ENCODE data around the gene FAM161A. TPM values are rescaled to one million over a fixed set of nuclear protein-coding genes. Genes with fewer than 3 reads are reported as not detected.
A peak's percentile ranks its signal among the peaks of the same experiment; 100 is the strongest.
"Not testable (repeated sequence)": the region's sequence is repeated elsewhere in the genome, so short reads cannot be mapped to it uniquely, and the experiment has no call there.

FAM161A gene
- total RNA-seq, 1 experiment from 2014 or later, result 10.1 TPM

DNA sequence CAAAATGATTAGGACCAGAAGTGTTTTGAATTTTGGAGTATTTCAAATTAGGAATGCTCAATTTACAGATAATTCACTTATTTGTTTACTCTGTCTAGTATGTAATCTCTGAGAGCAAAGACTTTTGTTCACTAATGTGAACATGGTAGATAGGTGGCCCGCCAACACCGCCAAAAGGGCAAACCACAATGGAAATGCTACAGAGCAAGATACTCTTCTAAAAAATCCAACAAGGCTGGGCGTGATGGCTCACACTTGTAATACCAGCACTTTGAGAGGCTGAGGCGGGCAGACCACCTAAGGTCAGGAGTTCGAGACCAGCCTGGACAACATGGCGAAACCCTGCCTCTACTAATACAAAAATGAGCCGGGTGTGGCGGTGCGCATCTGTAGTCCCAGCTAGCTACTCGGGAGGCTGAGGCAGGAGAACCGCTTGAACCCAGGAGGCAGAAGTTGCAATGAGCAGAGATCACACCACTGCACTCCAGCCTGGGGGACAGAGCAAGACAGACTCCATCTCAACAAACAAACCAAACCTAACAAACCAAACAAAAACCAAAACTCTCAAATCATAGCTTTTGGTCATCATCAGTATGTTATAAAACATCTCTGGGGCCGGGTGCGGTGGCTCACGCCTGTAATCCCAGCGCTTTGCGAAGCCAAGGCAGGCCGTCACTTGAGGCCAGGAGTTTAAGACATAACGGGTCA, 32.2 kb upstream of the FAM161A start:
- in situ Hi-C loops (cut with HindIII; ENCODE audit: low pct_unique_long_range_greater_than_20kb, low sequenced_read_pairs), result no loop called here
- POLR2A ChIA-PET, result no interaction called here
- BruUV-seq (replicated peaks), result no TSS peak

DNA sequence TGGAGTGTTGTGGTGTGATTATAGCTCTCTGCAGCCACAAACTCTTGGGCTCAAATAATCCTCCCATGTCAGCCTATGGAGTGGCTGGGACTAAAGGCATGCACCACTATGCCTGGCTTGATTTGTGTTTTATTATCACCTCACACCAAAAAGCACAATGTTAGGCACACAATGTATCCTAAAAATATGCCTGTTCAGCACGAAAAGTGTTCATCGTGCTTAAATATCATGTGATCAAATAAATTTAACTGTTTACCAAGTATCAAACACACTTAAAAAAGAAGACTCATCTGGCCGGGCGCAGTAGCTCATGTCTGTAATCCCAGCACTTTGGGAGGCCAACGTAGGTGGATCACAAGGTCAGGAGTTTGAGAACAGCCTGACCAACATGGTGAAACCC, 29.0 kb upstream of the FAM161A start:
- TF ChIP-seq TCF7L2 (IDR thresholded peaks at IDR 0.05; ENCODE audit: low read depth, low read length), result no peak
- TF ChIP-seq, protein P1, sequence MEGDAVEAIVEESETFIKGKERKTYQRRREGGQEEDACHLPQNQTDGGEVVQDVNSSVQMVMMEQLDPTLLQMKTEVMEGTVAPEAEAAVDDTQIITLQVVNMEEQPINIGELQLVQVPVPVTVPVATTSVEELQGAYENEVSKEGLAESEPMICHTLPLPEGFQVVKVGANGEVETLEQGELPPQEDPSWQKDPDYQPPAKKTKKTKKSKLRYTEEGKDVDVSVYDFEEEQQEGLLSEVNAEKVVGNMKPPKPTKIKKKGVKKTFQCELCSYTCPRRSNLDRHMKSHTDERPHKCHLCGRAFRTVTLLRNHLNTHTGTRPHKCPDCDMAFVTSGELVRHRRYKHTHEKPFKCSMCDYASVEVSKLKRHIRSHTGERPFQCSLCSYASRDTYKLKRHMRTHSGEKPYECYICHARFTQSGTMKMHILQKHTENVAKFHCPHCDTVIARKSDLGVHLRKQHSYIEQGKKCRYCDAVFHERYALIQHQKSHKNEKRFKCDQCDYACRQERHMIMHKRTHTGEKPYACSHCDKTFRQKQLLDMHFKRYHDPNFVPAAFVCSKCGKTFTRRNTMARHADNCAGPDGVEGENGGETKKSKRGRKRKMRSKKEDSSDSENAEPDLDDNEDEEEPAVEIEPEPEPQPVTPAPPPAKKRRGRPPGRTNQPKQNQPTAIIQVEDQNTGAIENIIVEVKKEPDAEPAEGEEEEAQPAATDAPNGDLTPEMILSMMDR (IDR thresholded peaks at IDR 0.05), result no peak
- no peak for TF ChIP-seq SIN3A (IDR thresholded peaks at IDR 0.05; ENCODE audit: borderline replicate concordance, insufficient read depth, low read depth, low read length)
- TF ChIP-seq, protein P2, sequence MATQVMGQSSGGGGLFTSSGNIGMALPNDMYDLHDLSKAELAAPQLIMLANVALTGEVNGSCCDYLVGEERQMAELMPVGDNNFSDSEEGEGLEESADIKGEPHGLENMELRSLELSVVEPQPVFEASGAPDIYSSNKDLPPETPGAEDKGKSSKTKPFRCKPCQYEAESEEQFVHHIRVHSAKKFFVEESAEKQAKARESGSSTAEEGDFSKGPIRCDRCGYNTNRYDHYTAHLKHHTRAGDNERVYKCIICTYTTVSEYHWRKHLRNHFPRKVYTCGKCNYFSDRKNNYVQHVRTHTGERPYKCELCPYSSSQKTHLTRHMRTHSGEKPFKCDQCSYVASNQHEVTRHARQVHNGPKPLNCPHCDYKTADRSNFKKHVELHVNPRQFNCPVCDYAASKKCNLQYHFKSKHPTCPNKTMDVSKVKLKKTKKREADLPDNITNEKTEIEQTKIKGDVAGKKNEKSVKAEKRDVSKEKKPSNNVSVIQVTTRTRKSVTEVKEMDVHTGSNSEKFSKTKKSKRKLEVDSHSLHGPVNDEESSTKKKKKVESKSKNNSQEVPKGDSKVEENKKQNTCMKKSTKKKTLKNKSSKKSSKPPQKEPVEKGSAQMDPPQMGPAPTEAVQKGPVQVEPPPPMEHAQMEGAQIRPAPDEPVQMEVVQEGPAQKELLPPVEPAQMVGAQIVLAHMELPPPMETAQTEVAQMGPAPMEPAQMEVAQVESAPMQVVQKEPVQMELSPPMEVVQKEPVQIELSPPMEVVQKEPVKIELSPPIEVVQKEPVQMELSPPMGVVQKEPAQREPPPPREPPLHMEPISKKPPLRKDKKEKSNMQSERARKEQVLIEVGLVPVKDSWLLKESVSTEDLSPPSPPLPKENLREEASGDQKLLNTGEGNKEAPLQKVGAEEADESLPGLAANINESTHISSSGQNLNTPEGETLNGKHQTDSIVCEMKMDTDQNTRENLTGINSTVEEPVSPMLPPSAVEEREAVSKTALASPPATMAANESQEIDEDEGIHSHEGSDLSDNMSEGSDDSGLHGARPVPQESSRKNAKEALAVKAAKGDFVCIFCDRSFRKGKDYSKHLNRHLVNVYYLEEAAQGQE (IDR thresholded peaks at IDR 0.05; ENCODE audit: insufficient read depth in 1 of 2, low read depth in 2 of 2, low read length in 1 of 2), result no peak
- TF ChIP-seq POLR2AphosphoS5 (IDR thresholded peaks at IDR 0.05; ENCODE audit: low read depth, low read length), result no peak
- no peaks in the 10 kb centered on the region for H3K27me3 ChIP-seq (ENCODE audit: control insufficient read depth, insufficient read depth, low read length)
- BruUV-seq (replicated peaks), result no TSS peak
- H3K9me3 ChIP-seq (ENCODE audit: control insufficient read depth, insufficient read depth, low read depth, low read length), result no peaks in the 10 kb centered on the region
- CTCF ChIA-PET, result no interaction called here
- H3K4me3 ChIP-seq (ENCODE audit: low read depth in 2 of 2, low read length in 2 of 2), result no peak overlapping the region
- DNase-seq (ENCODE audit: low read depth, low spot score) (no peak), ATAC-seq (no peak)
- in situ Hi-C loops (cut with HindIII; ENCODE audit: low pct_unique_long_range_greater_than_20kb, low sequenced_read_pairs), result no loop called here
- POLR2A ChIA-PET, result interaction anchor here (0.6 to 0.9 kb wide), 3 partner anchors 17 to 283 kb away, joined by 3 to 20 read pairs (median 3); no protein-coding TSS in a partner anchor
- no peak overlapping the region for H3K27ac ChIP-seq (ENCODE audit: low read length)
- intact Hi-C loops (cut with micrococcal nuclease; ENCODE audit: unreplicated experiment), result no loop called here
- peaks cover 49% of the 10 kb centered on the region for H3K36me3 ChIP-seq (ENCODE audit: control insufficient read depth, insufficient read depth, low read length)
- H3K4me1 ChIP-seq (ENCODE audit: control insufficient read depth, insufficient read depth, low read length), result peaks cover 8% of the 10 kb centered on the region

More for the DNA sequence above, 32.2 kb upstream of the FAM161A start:
- ATAC-seq, result no peak
- peaks cover 8% of the 10 kb centered on the region for H3K4me1 ChIP-seq (ENCODE audit: control insufficient read depth, insufficient read depth, low read length)
- H3K27ac ChIP-seq (ENCODE audit: low read length), result no peak overlapping the region
- no peaks in the 10 kb centered on the region for H3K27me3 ChIP-seq (ENCODE audit: control insufficient read depth, insufficient read depth, low read length)
- no peaks in the 10 kb centered on the region for H3K9me3 ChIP-seq (ENCODE audit: control insufficient read depth, insufficient read depth, low read depth, low read length)
- TF ChIP-seq SIN3A (IDR thresholded peaks at IDR 0.05; ENCODE audit: borderline replicate concordance, insufficient read depth, low read depth, low read length), result no peak
- TF ChIP-seq, protein P2 (IDR thresholded peaks at IDR 0.05; ENCODE audit: insufficient read depth in 1 of 2, low read depth in 2 of 2, low read length in 1 of 2), result no peak
- TF ChIP-seq POLR2AphosphoS5 (IDR thresholded peaks at IDR 0.05; ENCODE audit: low read depth, low read length), result no peak
- TF ChIP-seq TCF7L2 (IDR thresholded peaks at IDR 0.05; ENCODE audit: low read depth, low read length), result no peak
- TF ChIP-seq, protein P1 (IDR thresholded peaks at IDR 0.05), result no peak
- CTCF ChIA-PET, result no interaction called here
- intact Hi-C loops (cut with micrococcal nuclease; ENCODE audit: unreplicated experiment), result no loop called here
- no peak for DNase-seq (ENCODE audit: low read depth, low spot score)
- H3K4me3 ChIP-seq (ENCODE audit: low read depth in 2 of 2, low read length in 2 of 2), result peak overlapping the region; percentile 94 to 100; a peak in 3 of 4 replicates
- H3K36me3 ChIP-seq (ENCODE audit: control insufficient read depth, insufficient read depth, low read length), result peaks cover 30% of the 10 kb centered on the region

DNA sequence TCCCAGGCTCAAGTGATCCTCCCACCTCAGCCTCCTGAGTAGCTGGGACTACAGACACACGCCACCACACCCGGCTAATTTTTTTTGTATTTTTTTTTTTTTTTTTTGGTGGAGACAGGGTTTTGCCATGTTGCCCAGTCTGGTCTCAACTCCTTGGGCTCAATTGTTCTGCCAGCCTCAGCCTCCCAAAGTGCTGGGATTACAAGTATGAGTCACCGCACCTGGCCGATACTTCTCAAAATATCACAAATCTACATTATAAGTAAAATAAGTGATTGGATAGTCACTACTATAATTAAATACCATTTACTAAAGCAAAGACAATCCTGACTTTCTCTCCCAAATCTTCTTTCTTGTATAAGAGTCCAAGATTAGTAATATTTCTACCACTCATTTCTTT, 25.5 kb upstream of the FAM161A start:
- H3K36me3 ChIP-seq (ENCODE audit: control insufficient read depth, insufficient read depth, low read length), result peaks cover 70% of the 10 kb centered on the region
- H3K27ac ChIP-seq (ENCODE audit: low read length); DNase-seq (ENCODE audit: low read depth, low spot score); intact Hi-C loops (cut with micrococcal nuclease; ENCODE audit: unreplicated experiment); ATAC-seq; in situ Hi-C loops (cut with HindIII; ENCODE audit: low pct_unique_long_range_greater_than_20kb, low sequenced_read_pairs); H3K27me3 ChIP-seq (ENCODE audit: control insufficient read depth, insufficient read depth, low read length); BruUV-seq (replicated peaks); H3K4me1 ChIP-seq (ENCODE audit: control insufficient read depth, insufficient read depth, low read length); H3K4me3 ChIP-seq (ENCODE audit: low read depth in 2 of 2, low read length in 2 of 2); POLR2A ChIA-PET; H3K9me3 ChIP-seq (ENCODE audit: control insufficient read depth, insufficient read depth, low read depth, low read length); CTCF ChIA-PET: not testable (repeated sequence)
